Natural killer cell (primary cell): ENCODE results near the gene INSIG1. TPM values are rescaled to one million over a fixed set of nuclear protein-coding genes. Genes with fewer than 3 reads are reported as not detected.

Experiments used
- ATAC-seq, 3 donors: fragments of 150-1000 bp in 2 of 3; fragments of 200-7000 bp in 1 of 3; cut with Tn5 transposase; 1 replicate in 1 of 3; 2 replicates in 2 of 3; pipeline ENCODE4 v1.10.0; 2021; ENCODE audit warnings: mild to moderate bottlenecking in 2 of 3, moderate library complexity in 2 of 3
- DNase-seq, 2 donors: peaks; one replicate each; pipeline versions ENCODE4 v3.0.0 to v3.0.0-alpha.2; 2013 to 2021; ENCODE audit warnings: mixed read lengths in 1 of 2
- H3K27ac ChIP-seq: one replicate; pipeline ENCODE4 v1.5.1; 2013; ENCODE audit warnings: mild to moderate bottlenecking, low read length
- H3K27me3 ChIP-seq: one replicate; pipeline ENCODE4 v1.6.1; 2013; ENCODE audit warnings: low read length; ENCODE audit not compliant: control insufficient read depth, insufficient read depth
- H3K36me3 ChIP-seq: one replicate; pipeline ENCODE4 v1.6.1; 2013; ENCODE audit warnings: low read length; ENCODE audit not compliant: control insufficient read depth, insufficient read depth
- H3K4me1 ChIP-seq: one replicate; pipeline ENCODE4 v1.6.1; 2013; ENCODE audit warnings: low read length; ENCODE audit not compliant: control insufficient read depth, insufficient read depth
- H3K4me3 ChIP-seq: one replicate; pipeline ENCODE4 v1.5.1; 2013; ENCODE audit warnings: low read length
- H3K9me3 ChIP-seq: one replicate; pipeline ENCODE4 v1.6.1; 2013; ENCODE audit warnings: low read length; ENCODE audit not compliant: control insufficient read depth, insufficient read depth
- H3K27ac Mint-ChIP-seq, 2 donors: one replicate each; pipeline ENCODE4 v1.8.0; 2022; ENCODE audit warnings: mild to moderate bottlenecking in 2 of 2, mixed read lengths in 2 of 2, moderate library complexity in 1 of 2
- H3K27me3 Mint-ChIP-seq, 2 donors: one replicate each; pipeline ENCODE4 v1.8.0; 2022; ENCODE audit warnings: low read depth in 2 of 2, mixed read lengths in 2 of 2
- H3K36me3 Mint-ChIP-seq: one replicate; pipeline ENCODE4 v1.8.0; 2022; ENCODE audit warnings: mixed read lengths
- H3K4me1 Mint-ChIP-seq, 2 donors: one replicate each; pipeline ENCODE4 v1.8.0; 2022; ENCODE audit warnings: mixed read lengths in 2 of 2
- H3K4me3 Mint-ChIP-seq: one replicate; pipeline ENCODE4 v1.8.0; 2022; ENCODE audit warnings: mild to moderate bottlenecking, moderate library complexity, mixed read lengths
- H3K9me3 Mint-ChIP-seq, 2 donors: one replicate each; pipeline ENCODE4 v1.8.0; 2022; ENCODE audit warnings: mixed read lengths in 2 of 2
- CTCF ChIP-seq: fragments of 200-600 bp; IDR thresholded peaks from one replicate; pipeline ENCODE4 v1.8.0; 2022; ENCODE audit warnings: antibody characterized with exemption
- WGBS: methylation state at CpG from one replicate; pipeline ENCODE4 v1.1.7; 2013; ENCODE audit warnings: missing lambda C conversion rate; ENCODE audit not compliant: insufficient coverage; 5-methylcytosine and 5-hydroxymethylcytosine counted together
- intact Hi-C: fragments of 100-400 bp; cut with micrococcal nuclease; formaldehyde crosslinking; loops from one replicate; pipeline ENCODE4 v1.14.2; 2022
- total RNA-seq, 4 donors: library from RNA; stranded (reverse); fragments of 120-200 nt in 1 of 4; gene quantifications; one replicate each; pipeline versions ENCODE4 v1.2.3 to v1.2.4, GENCODE V29; 2013 to 2022

The INSIG1 gene
- total RNA-seq, 3 donors from 2014 or later (not counting 1 experiment from before 2014, with no cell fraction given), result 66.7 to 115 (median 84.5) TPM

- Mint-ChIP-seq H3K27me3 (peaks cover 7 to 10% of the 10 kb centered on the region in 2 donors), H3K9me3 (no peaks in the 10 kb centered on the region), H3K4me3 (no peak overlapping the region), H3K36me3 (no peaks in the 10 kb centered on the region), H3K27ac (no peak overlapping the region), H3K4me1 (peaks cover 5 to 6% of the 10 kb centered on the region in 2 donors)
- Histone ChIP-seq H3K4me3 (no peak overlapping the region), H3K27ac (no peak overlapping the region), H3K9me3 (no peaks in the 10 kb centered on the region), H3K27me3 (peaks cover 3% of the 10 kb centered on the region), H3K4me1 (peaks cover 10% of the 10 kb centered on the region), H3K36me3 (no peaks in the 10 kb centered on the region)
- 80% methylated on average over 1 of the region's 2 CpGs for WGBS
- no peak for TF ChIP-seq CTCF
- intact Hi-C loops, result loop anchor here (5.0 kb wide), 1 partner anchor 437 kb away; no protein-coding TSS in a partner anchor
- DNase-seq, result no peak
- ATAC-seq, result no peak
Observed at GRCh38 chr7:155348806-155349205, 51.1 kb downstream of the INSIG1 start.

GRCh38 chr7:155349601-155350331 lies 52.1 kb downstream of the INSIG1 start:
- Histone ChIP-seq H3K4me1 (peaks cover 4% of the 10 kb centered on the region), H3K27ac (no peak overlapping the region), H3K4me3 (no peak overlapping the region), H3K36me3 (no peaks in the 10 kb centered on the region), H3K9me3 (no peaks in the 10 kb centered on the region), H3K27me3 (peaks cover 3% of the 10 kb centered on the region)
- no peak overlapping the region for H3K4me3 Mint-ChIP-seq
- no peak for DNase-seq
- WGBS, result 66% methylated on average over 49 of the region's 49 CpGs
- no peaks in the 10 kb centered on the region for H3K9me3 Mint-ChIP-seq
- TF ChIP-seq CTCF, result no peak
- no peak for ATAC-seq
- peaks cover 7 to 10% of the 10 kb centered on the region in 2 donors for H3K27me3 Mint-ChIP-seq
- H3K27ac Mint-ChIP-seq, result no peak overlapping the region
- no peaks in the 10 kb centered on the region for H3K36me3 Mint-ChIP-seq
- peaks cover 5 to 6% of the 10 kb centered on the region in 2 donors for H3K4me1 Mint-ChIP-seq
- intact Hi-C loops, result loop anchor here (5.0 kb wide), 1 partner anchor 437 kb away; no protein-coding TSS in a partner anchor

GRCh38 chr7:155351120-155351870 lies 53.6 kb downstream of the INSIG1 start:
- Histone ChIP-seq H3K36me3 (no peaks in the 10 kb centered on the region), H3K9me3 (no peaks in the 10 kb centered on the region), H3K4me3 (no peak overlapping the region), H3K27ac (no peak overlapping the region), H3K4me1 (no peaks in the 10 kb centered on the region), H3K27me3 (no peaks in the 10 kb centered on the region)
- TF ChIP-seq CTCF, result no peak
- intact Hi-C loops, result no loop called here
- Mint-ChIP-seq H3K27me3 (peaks cover 0 to 5% of the 10 kb centered on the region in 2 donors), H3K4me1 (no peaks in the 10 kb centered on the region), H3K36me3 (no peaks in the 10 kb centered on the region), H3K27ac (no peak overlapping the region), H3K9me3 (no peaks in the 10 kb centered on the region), H3K4me3 (no peak overlapping the region)
- ATAC-seq (no peak), DNase-seq (no peak)
- 93% methylated on average over 14 of the region's 14 CpGs for WGBS
